MM.1S (cell line): Measurements from ENCODE around the gene C13orf46.

Experiments used
- DNase-seq: peaks from one replicate; pipeline ENCODE4 v3.0.0-alpha.2; 2015
- H2AFZ ChIP-seq: fragments of 300-600 bp; sonication (generic); 2 replicates; pipeline ENCODE4 v1.6.0; 2016; ENCODE audit warnings: antibody characterized with exemption, low read length
- H3F3A ChIP-seq: fragments of 300-600 bp; sonication (generic); 2 replicates; pipeline ENCODE4 v1.6.1; 2016; ENCODE audit warnings: mild to moderate bottlenecking, antibody characterized with exemption, low read length, moderate library complexity, mixed read lengths; ENCODE audit not compliant: insufficient read depth
- H3K27ac ChIP-seq: fragments of 300-600 bp; sonication (generic); 2 replicates; pipeline ENCODE4 v1.5.1; 2016; ENCODE audit warnings: mild to moderate bottlenecking, low read length
- H3K27me3 ChIP-seq: fragments of 300-600 bp; sonication (generic); replicated peaks from 2 replicates; pipeline ENCODE4 v1.6.0; 2016; ENCODE audit warnings: low read length; ENCODE audit not compliant: insufficient read depth
- H3K36me3 ChIP-seq: fragments of 300-600 bp; sonication (generic); replicated peaks from 2 replicates; pipeline ENCODE4 v1.6.1; 2016; ENCODE audit warnings: mild to moderate bottlenecking, low read length, mixed read lengths; ENCODE audit not compliant: insufficient read depth
- H3K4me1 ChIP-seq: fragments of 300-600 bp; sonication (generic); 2 replicates; pipeline ENCODE4 v1.6.1; 2016; ENCODE audit warnings: low read length, mixed read lengths
- H3K4me2 ChIP-seq: fragments of 300-600 bp; sonication (generic); 2 replicates; pipeline ENCODE4 v1.6.0; 2016; ENCODE audit warnings: low read depth, low read length
- H3K4me3 ChIP-seq: fragments of 300-600 bp; sonication (generic); 2 replicates; pipeline ENCODE4 v1.5.1; 2016; ENCODE audit warnings: low read length, mixed read lengths
- H3K79me2 ChIP-seq: fragments of 300-600 bp; sonication (generic); 2 replicates; pipeline ENCODE4 v1.6.1; 2016; ENCODE audit warnings: mixed run types, low read length, mixed read lengths
- H3K9ac ChIP-seq: fragments of 300-600 bp; sonication (generic); 2 replicates; pipeline ENCODE4 v1.6.1; 2016; ENCODE audit warnings: low read length, mixed read lengths
- H3K9me2 ChIP-seq: fragments of 300-600 bp; sonication (generic); replicated peaks from 2 replicates; pipeline ENCODE4 v1.6.1; 2016; ENCODE audit warnings: mild to moderate bottlenecking, low read length, mixed read lengths; ENCODE audit not compliant: insufficient read depth
- H3K9me3 ChIP-seq: fragments of 300-600 bp; sonication (generic); replicated peaks from 2 replicates; pipeline ENCODE4 v1.6.1; 2016; ENCODE audit warnings: mild to moderate bottlenecking, low read length, mixed read lengths; ENCODE audit not compliant: insufficient read depth
- H4K20me1 ChIP-seq: fragments of 300-600 bp; sonication (generic); 2 replicates; pipeline ENCODE4 v1.6.1; 2016; ENCODE audit warnings: mild to moderate bottlenecking, low read length, moderate library complexity, mixed read lengths; ENCODE audit not compliant: insufficient read depth
- EZH2 ChIP-seq: fragments of 300-600 bp; sonication (generic); optimal IDR thresholded peaks from 2 replicates; pipeline ENCODE3; 2017; ENCODE audit warnings: low read depth, mild to moderate bottlenecking, antibody characterized with exemption, low read length, mixed read lengths
- EZH2phosphoT487 ChIP-seq: fragments of 300-600 bp; sonication (generic); IDR thresholded peaks from 2 replicates; pipeline ENCODE4 v1.6.1; 2018; ENCODE audit warnings: antibody characterized with exemption, low read length
- TF ChIP-seq, protein P1 (sequence below): fragments of 300-600 bp; sonication (generic); IDR thresholded peaks from 2 replicates; pipeline ENCODE4 v1.5.1; 2016; ENCODE audit warnings: antibody characterized with exemption, low read length, mixed read lengths

Gene C13orf46

DNA sequence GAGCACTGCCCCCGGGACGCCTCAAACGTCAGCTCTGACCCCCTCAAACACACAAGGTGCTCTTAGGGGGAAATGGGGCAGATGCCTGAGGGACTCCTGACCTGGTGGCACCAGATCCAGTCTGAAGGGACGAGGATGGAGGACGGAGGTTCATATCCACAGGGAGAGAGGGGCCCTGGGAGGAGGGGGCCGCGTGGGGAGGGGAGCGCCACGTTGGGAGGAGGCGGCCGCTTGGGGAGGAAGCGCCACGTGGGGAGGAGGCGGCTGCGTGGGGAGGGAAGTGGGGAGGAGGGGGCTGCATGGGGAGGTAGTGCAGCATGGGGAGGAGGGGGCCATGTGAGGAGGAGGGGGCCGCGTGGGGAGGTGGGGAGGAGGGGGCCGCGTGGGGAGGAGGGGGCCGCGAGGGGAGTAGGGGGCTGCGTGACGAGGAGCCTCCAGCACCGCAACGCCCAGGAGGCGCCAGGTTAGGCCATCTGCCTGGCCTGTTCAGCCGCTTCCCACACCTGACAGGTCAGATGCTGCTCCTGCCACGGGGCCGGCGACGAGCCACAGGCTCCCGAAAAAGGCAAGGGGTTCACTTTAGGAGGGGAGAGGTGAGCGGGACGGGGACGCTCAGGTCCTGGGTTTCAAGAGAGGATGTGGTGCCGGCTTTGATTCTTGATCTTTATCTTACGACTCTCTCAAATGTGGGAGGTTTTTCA is 36.7 kb upstream of the C13orf46 start:
- H3K79me2 ChIP-seq = peaks cover 45% of the 10 kb centered on the region
- no peak overlapping the region for H3K9ac ChIP-seq
- peaks cover 29% of the 10 kb centered on the region; the same call in 1 of the 2 replicates for H3K36me3 ChIP-seq
- H3K9me3 ChIP-seq = no peaks in the 10 kb centered on the region
- no peaks in the 10 kb centered on the region; the same call in 1 of the 2 replicates for H3F3A ChIP-seq
- no peak overlapping the region for H3K4me3 ChIP-seq
- no peaks in the 10 kb centered on the region for H3K27me3 ChIP-seq
- no peak overlapping the region for H3K4me2 ChIP-seq
- H3K27ac ChIP-seq = no peak overlapping the region
- no peaks in the 10 kb centered on the region for H4K20me1 ChIP-seq
- no peak for DNase-seq
- H2AFZ ChIP-seq = no peak overlapping the region
- no peaks in the 10 kb centered on the region for H3K9me2 ChIP-seq
- H3K4me1 ChIP-seq = no peaks in the 10 kb centered on the region
- TF ChIP-seq, protein P1, sequence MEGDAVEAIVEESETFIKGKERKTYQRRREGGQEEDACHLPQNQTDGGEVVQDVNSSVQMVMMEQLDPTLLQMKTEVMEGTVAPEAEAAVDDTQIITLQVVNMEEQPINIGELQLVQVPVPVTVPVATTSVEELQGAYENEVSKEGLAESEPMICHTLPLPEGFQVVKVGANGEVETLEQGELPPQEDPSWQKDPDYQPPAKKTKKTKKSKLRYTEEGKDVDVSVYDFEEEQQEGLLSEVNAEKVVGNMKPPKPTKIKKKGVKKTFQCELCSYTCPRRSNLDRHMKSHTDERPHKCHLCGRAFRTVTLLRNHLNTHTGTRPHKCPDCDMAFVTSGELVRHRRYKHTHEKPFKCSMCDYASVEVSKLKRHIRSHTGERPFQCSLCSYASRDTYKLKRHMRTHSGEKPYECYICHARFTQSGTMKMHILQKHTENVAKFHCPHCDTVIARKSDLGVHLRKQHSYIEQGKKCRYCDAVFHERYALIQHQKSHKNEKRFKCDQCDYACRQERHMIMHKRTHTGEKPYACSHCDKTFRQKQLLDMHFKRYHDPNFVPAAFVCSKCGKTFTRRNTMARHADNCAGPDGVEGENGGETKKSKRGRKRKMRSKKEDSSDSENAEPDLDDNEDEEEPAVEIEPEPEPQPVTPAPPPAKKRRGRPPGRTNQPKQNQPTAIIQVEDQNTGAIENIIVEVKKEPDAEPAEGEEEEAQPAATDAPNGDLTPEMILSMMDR = no peak
- TF ChIP-seq EZH2 (no peak), EZH2phosphoT487 (no peak)

DNA sequence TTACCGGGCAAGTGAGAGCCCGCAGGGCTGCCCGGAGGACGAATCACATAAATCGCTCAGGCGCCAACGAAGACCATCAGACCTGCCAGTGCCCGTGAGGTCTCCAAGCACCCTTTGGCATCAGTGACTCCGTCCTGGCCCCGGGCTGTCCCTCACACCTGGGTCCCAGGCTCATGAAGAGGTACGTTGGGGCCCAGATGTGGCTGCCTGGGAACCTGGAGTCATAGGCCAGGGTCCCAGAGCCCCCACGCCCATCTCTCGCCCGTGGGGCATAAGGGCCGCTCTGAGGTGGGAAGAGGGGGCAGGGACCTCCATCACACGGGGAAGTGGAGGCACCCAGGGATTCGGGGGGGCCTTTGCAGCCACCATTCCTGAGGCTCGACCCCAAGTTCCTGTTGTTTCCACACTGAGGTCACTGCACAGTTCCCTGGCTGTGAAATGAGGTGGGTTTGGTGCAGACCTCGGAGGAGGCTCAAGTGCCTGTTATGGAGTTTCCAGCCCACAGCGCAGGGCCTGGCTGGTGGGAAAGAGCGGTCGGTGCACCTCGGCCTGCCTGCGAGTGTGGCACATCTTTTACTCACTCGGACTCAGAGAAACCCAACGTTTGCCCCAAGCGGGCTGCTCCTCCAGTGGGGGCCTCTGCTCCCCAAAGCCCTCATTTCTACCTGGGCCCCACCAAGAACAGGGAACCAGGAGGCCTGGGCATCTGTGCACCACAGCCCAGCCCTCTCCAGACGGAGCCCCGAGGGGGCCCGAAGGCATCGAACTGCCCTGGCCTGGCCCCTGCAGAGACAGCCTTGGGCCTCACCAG is 35.9 kb upstream of the C13orf46 start:
- Histone ChIP-seq H2AFZ (no peak overlapping the region), H3K27ac (no peak overlapping the region), H3K4me2 (no peak overlapping the region)

DNA sequence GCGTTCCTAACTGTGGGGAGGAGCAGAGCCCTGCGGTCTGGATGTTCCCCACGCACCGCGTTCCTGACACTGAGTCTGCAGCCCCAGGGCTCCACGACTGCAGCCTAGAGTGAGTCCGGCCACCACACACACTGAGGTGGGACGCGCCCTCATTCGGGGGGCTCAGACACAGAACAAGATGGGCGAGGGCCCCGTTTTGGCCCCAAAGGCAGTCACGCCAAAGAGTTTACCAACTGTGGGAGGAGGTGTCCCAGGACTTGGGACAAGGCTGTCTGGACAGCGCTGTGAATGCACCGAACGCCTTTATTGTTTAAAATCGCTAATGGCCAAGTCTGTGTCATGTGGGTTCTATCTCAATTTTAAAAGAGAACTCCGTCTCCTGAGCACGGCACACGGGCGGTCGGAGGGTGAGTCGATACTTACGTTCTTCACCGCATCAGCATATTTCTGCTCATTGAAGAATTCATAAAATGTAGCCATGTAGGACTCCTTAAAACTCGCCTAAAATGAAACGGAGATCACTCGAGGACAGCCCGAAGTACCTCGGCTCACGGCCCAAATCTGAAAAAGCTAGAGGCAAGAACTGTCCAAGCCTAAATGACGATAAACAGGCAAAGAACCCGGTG is 35.2 kb upstream of the C13orf46 start:
- H3K36me3 ChIP-seq = 0 out of 2 replicates have a peak, but pooled peaks cover 15% of the 10 kb centered on the region
- H4K20me1 ChIP-seq = no peaks in the 10 kb centered on the region
- no peak overlapping the region for H3K27ac ChIP-seq
- H3K9me2 ChIP-seq = no peaks in the 10 kb centered on the region
- H3F3A ChIP-seq = peaks cover under 1% of the 10 kb centered on the region; the same call in 1 of the 2 replicates
- no peak overlapping the region for H2AFZ ChIP-seq
- TF ChIP-seq EZH2 (no peak), EZH2phosphoT487 (no peak)
- TF ChIP-seq, protein P1 = no peak
- no peaks in the 10 kb centered on the region for H3K4me1 ChIP-seq
- H3K79me2 ChIP-seq = peaks cover 30% of the 10 kb centered on the region
- no peak for DNase-seq
- no peak overlapping the region for H3K4me2 ChIP-seq
- no peak overlapping the region for H3K9ac ChIP-seq
- H3K27me3 ChIP-seq = no peaks in the 10 kb centered on the region
- no peaks in the 10 kb centered on the region for H3K9me3 ChIP-seq
- H3K4me3 ChIP-seq = no peak overlapping the region

More for the DNA sequence above, 35.9 kb upstream of the C13orf46 start:
- H3K79me2 ChIP-seq = peaks cover 37% of the 10 kb centered on the region
- DNase-seq = no peak
- no peak for TF ChIP-seq EZH2
- TF ChIP-seq, protein P1 = no peak
- no peak for TF ChIP-seq EZH2phosphoT487
- H3K9me2 ChIP-seq = no peaks in the 10 kb centered on the region
- H3K36me3 ChIP-seq = peaks cover 22% of the 10 kb centered on the region; the same call in 1 of the 2 replicates
- no peaks in the 10 kb centered on the region for H3K4me1 ChIP-seq
- H3K9me3 ChIP-seq = no peaks in the 10 kb centered on the region
- no peaks in the 10 kb centered on the region; the same call in 1 of the 2 replicates for H3F3A ChIP-seq
- no peaks in the 10 kb centered on the region for H3K27me3 ChIP-seq
- no peaks in the 10 kb centered on the region for H4K20me1 ChIP-seq
- no peak overlapping the region for H3K4me3 ChIP-seq
- no peak overlapping the region for H3K9ac ChIP-seq
